CD14-positive monocyte (primary cell): ENCODE results near the gene MYL12B. TPM values are rescaled to one million over a fixed set of nuclear protein-coding genes. Genes with fewer than 3 reads are reported as not detected.

Experiments used
- DNase-seq, 3 donors: peaks; one replicate each; pipeline ENCODE4 v3.0.0-alpha.2; 2011 to 2022
- H2AFZ ChIP-seq: 2 replicates; pipeline ENCODE4 v1.6.0; 2012; ENCODE audit warnings: mild to moderate bottlenecking, low read depth, low read length, inconsistent platforms; ENCODE audit not compliant: insufficient read depth, poor library complexity, severe bottlenecking
- H3K27ac ChIP-seq, 2 donors: 1 replicate in 1 of 2; 2 replicates in 1 of 2; pipeline ENCODE4 v1.5.1; 2012 to 2013; ENCODE audit warnings: low read length in 2 of 2, control low read depth in 1 of 2, inconsistent platforms in 1 of 2, low read depth in 1 of 2, mild to moderate bottlenecking in 1 of 2
- H3K27me3 ChIP-seq, 2 donors: one replicate each; pipeline versions ENCODE4 v1.6.0 to v1.6.1; 2011 to 2013; ENCODE audit warnings: low read length in 2 of 2; ENCODE audit not compliant: control insufficient read depth in 2 of 2, insufficient read depth in 2 of 2
- H3K36me3 ChIP-seq, 2 donors: replicated peaks in 1 of 2; 1 replicate in 1 of 2; 2 replicates in 1 of 2; pipeline versions ENCODE4 v1.5.1 to v1.6.1; 2012 to 2013; ENCODE audit warnings: low read length in 2 of 2, control low read depth in 1 of 2, inconsistent platforms in 1 of 2, mild to moderate bottlenecking in 1 of 2; ENCODE audit not compliant: insufficient read depth in 2 of 2, control insufficient read depth in 1 of 2
- H3K4me1 ChIP-seq, 2 donors: 1 replicate in 1 of 2; 2 replicates in 1 of 2; pipeline versions ENCODE4 v1.5.1 to v1.6.1; 2012 to 2013; ENCODE audit warnings: low read length in 2 of 2, control low read depth in 1 of 2, inconsistent platforms in 1 of 2, mild to moderate bottlenecking in 1 of 2, moderate library complexity in 1 of 2; ENCODE audit not compliant: insufficient read depth in 2 of 2, control insufficient read depth in 1 of 2
- H3K4me2 ChIP-seq: replicated peaks from 2 replicates; pipeline ENCODE3; 2012; ENCODE audit warnings: low read length, moderate library complexity, mild to moderate bottlenecking; ENCODE audit not compliant: poor library complexity, severe bottlenecking; ENCODE audit errors: extremely low read depth
- H3K4me3 ChIP-seq, 3 experiments: fragments of 200-600 bp in 1 of 3; sonication (generic) in 1 of 3; replicated peaks in 1 of 3; 1 replicate in 2 of 3; 2 replicates in 1 of 3; pipeline ENCODE4 v1.5.1; 2011 to 2013; ENCODE audit warnings: low read length in 3 of 3, mild to moderate bottlenecking in 3 of 3, control low read depth in 2 of 3, low read depth in 2 of 3, inconsistent platforms in 1 of 3, moderate library complexity in 1 of 3
- H3K79me2 ChIP-seq: 2 replicates; pipeline ENCODE4 v1.6.0; 2012; ENCODE audit warnings: mild to moderate bottlenecking, control low read depth, inconsistent platforms, low read length, moderate library complexity; ENCODE audit not compliant: insufficient read depth
- H3K9ac ChIP-seq: 2 replicates; pipeline ENCODE4 v1.6.0; 2017; ENCODE audit warnings: low read length, mild to moderate bottlenecking; ENCODE audit not compliant: insufficient read depth, poor library complexity, severe bottlenecking
- H3K9me3 ChIP-seq, 2 donors: replicated peaks in 1 of 2; 1 replicate in 1 of 2; 2 replicates in 1 of 2; pipeline versions ENCODE4 v1.5.1 to v1.6.1; 2012 to 2013; ENCODE audit warnings: low read length in 2 of 2, control low read depth in 1 of 2; ENCODE audit not compliant: control insufficient read depth in 1 of 2, insufficient read depth in 1 of 2
- H4K20me1 ChIP-seq: 2 replicates; pipeline ENCODE4 v1.6.0; 2012; ENCODE audit warnings: mild to moderate bottlenecking, low read length, control low read depth, moderate library complexity; ENCODE audit not compliant: insufficient read depth
- H3K27ac Mint-ChIP-seq, 7 donors: one replicate each; pipeline ENCODE4 v1.8.0; 2020; ENCODE audit warnings: mild to moderate bottlenecking in 7 of 7, mixed read lengths in 7 of 7, moderate library complexity in 6 of 7, inconsistent platforms in 2 of 7
- H3K27me3 Mint-ChIP-seq, 3 donors: one replicate each; pipeline ENCODE4 v1.8.0; 2021 to 2022; ENCODE audit warnings: low read depth in 3 of 3, mild to moderate bottlenecking in 3 of 3, mixed read lengths in 3 of 3, moderate library complexity in 3 of 3, inconsistent platforms in 1 of 3
- H3K36me3 Mint-ChIP-seq, 2 donors: one replicate each; pipeline ENCODE4 v1.8.0; 2020; ENCODE audit warnings: mixed read lengths in 2 of 2, inconsistent platforms in 1 of 2, mild to moderate bottlenecking in 1 of 2
- H3K4me1 Mint-ChIP-seq: one replicate; pipeline ENCODE4 v1.8.0; 2020; ENCODE audit warnings: mild to moderate bottlenecking, mixed read lengths
- H3K4me3 Mint-ChIP-seq, 2 donors: one replicate each; pipeline ENCODE4 v1.8.0; 2020; ENCODE audit warnings: mild to moderate bottlenecking in 2 of 2, mixed read lengths in 2 of 2, moderate library complexity in 1 of 2
- H3K9me3 Mint-ChIP-seq, 7 donors: one replicate each; pipeline ENCODE4 v1.8.0; 2020 to 2022; ENCODE audit warnings: mixed read lengths in 7 of 7, mild to moderate bottlenecking in 6 of 7, moderate library complexity in 6 of 7, inconsistent platforms in 2 of 7
- WGBS: methylation state at CpG from one replicate; pipeline ENCODE4 v1.1.5; 2013; ENCODE audit warnings: missing lambda C conversion rate; ENCODE audit not compliant: insufficient coverage; 5-methylcytosine and 5-hydroxymethylcytosine counted together
- intact Hi-C, 2 donors: fragments of 100-400 bp; cut with micrococcal nuclease; formaldehyde crosslinking; loops; one replicate each; pipeline versions ENCODE4 v1.15.0 to v1.15.1; 2023
- polyA plus RNA-seq, 3 donors: library from polyadenylated mRNA; depleted of rRNA in 1 of 3; unstranded in 2 of 3; stranded (reverse) in 1 of 3; fragments of 300-500 nt in 2 of 3; fragments of >200 nt in 1 of 3; fragmentation: Illumina TruSeq in 2 of 3; gene quantifications; 1 replicate in 2 of 3; 2 replicates in 1 of 3; pipeline ENCODE4 v1.2.3, GENCODE V29; 2012 to 2021
- TF ChIP-seq, protein P1 (sequence below): fragments of 200-600 bp; IDR thresholded peaks from one replicate; pipeline ENCODE4 v1.8.0; 2022; ENCODE audit warnings: antibody characterized with exemption, mild to moderate bottlenecking

The MYL12B gene
- polyA plus RNA-seq, 3 donors, result 295 to 814 (median 727) TPM

DNA sequence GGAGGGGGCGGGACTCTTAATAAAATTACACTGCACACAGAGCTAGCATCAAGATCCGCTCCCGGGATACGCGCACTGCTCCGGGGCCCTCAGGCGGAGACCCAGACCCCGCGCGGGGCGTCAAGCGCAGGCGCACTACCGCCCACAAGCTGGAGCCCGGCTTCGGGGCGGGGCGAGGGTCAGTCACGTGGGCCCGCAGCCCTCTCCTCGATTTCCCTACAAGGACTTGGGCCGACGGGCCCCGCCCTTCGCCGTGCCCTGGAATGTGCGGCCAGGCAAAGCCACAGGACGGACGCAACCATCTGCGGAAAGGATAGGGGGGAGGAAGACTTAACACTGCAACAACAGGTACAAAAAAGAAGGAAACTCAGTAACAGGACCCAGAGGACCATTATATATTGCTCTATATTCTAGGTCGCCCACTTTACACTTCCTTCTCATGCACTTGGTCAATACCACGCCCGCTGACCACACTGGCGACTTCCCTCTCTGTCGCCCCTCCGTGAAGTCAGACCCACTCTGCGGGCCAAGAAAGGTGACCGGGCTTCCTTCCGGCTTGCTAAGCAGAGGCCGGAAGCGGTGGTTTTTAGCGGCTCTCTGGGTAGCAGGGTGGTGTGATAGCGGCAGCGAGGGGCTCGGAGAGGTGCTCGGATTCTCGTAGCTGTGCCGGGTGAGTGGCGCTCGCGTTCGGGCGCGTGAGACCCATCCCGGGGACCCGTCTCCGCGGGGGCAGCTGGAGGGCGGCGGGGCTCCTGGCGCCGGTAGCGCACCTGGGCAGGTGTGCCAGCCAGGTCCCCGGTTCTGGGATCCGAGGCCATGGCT lies 14.5 kb upstream of the MYL12B start, which contains the start of gene MYL12A:
TSS of gene MYL12A (plus strand) at position 562 of the 822 bp plus-strand sequence. CDS start 5,447 bp downstream, outside the sequence.
- intact Hi-C loops, result loop anchor here (2.0 to 10.0 kb wide), 7 partner anchors 13 to 605 kb away; partner anchors contain the start of gene LPIN2 (in 1 of the 2)
- Mint-ChIP-seq H3K27me3 (no peaks in the 10 kb centered on the region), H3K36me3 (peaks cover 3 to 14% of the 10 kb centered on the region in 2 donors), H3K27ac (peak within 1 kb of the TSS; percentile 90 to 98 (median 97)), H3K4me1 (peaks cover 48% of the 10 kb centered on the region), H3K9me3 (peaks cover 0 to 2% (median under 1%) of the 10 kb centered on the region in 7 donors), H3K4me3 (peak within 1 kb of the TSS; percentile 89 to 93)
- H3K36me3 ChIP-seq, result peaks cover 3 to 5% of the 10 kb centered on the region in 2 donors
- 0% methylated on average over 53 of the region's 65 CpGs for WGBS
- H3K27me3 ChIP-seq, result no peaks in the 10 kb centered on the region
- H3K9me3 ChIP-seq, result no peaks in the 10 kb centered on the region
- peak within 1 kb of the TSS; percentile 64 to 96 (median 93) for H3K4me3 ChIP-seq
- H4K20me1 ChIP-seq, result peaks cover 43% of the 10 kb centered on the region
- H3K4me2 ChIP-seq, result peak within 1 kb of the TSS; percentile 90
- TF ChIP-seq, protein P1, sequence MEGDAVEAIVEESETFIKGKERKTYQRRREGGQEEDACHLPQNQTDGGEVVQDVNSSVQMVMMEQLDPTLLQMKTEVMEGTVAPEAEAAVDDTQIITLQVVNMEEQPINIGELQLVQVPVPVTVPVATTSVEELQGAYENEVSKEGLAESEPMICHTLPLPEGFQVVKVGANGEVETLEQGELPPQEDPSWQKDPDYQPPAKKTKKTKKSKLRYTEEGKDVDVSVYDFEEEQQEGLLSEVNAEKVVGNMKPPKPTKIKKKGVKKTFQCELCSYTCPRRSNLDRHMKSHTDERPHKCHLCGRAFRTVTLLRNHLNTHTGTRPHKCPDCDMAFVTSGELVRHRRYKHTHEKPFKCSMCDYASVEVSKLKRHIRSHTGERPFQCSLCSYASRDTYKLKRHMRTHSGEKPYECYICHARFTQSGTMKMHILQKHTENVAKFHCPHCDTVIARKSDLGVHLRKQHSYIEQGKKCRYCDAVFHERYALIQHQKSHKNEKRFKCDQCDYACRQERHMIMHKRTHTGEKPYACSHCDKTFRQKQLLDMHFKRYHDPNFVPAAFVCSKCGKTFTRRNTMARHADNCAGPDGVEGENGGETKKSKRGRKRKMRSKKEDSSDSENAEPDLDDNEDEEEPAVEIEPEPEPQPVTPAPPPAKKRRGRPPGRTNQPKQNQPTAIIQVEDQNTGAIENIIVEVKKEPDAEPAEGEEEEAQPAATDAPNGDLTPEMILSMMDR, result no peak
- peaks cover 41 to 59% of the 10 kb centered on the region in 2 donors for H3K4me1 ChIP-seq
- H3K27ac ChIP-seq, result peak within 1 kb of the TSS; percentile 95 to 96
- peak within 1 kb of the TSS; percentile 81 for H2AFZ ChIP-seq
- DNase-seq, result peak; percentile 96 to 97 (median 96)
- H3K9ac ChIP-seq, result peak within 1 kb of the TSS; percentile 87
- peaks cover 61% of the 10 kb centered on the region for H3K79me2 ChIP-seq

DNA sequence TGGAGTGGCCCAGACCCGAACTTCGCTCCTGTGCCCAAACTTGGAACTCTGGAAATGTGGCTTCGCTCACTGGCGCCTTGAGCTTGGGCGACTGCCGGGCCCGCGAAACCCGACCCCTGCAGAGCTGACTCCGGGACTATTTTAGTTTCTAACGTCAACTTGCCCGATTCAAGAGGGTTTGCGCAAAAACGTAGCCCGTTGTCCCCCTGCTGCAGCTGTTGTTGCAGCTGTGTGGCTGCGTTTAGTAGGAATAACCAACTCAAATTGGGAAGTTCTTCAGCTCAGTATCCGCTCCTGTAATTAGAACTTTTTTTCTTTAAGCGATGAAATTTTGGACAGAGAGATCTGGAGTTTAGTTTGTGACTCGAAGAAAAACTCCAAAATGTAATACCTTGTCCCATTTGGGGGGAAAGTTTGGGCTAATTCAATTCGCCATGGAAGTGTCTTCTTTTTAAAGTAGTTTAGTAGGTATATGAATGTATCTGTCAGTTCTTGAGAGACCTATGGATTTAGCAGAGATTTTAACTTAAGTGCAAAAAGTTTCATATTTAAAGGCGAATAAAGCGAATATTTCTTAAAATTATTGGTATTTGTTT lies 13.8 kb upstream of the MYL12B start:
- Histone ChIP-seq H3K4me2 (peak overlapping the region; percentile 90), H3K79me2 (peaks cover 68% of the 10 kb centered on the region)
- intact Hi-C loops, result loop anchor here (5.0 to 10.0 kb wide), 5 partner anchors 71 to 606 kb away; partner anchors contain the start of gene LPIN2 (in 1 of the 2)

More for the DNA sequence above, 13.8 kb upstream of the MYL12B start:
- Histone ChIP-seq H3K4me3 (peak overlapping the region; percentile 64 to 96 (median 93)), H3K9ac (peak overlapping the region; percentile 87), H4K20me1 (peaks cover 50% of the 10 kb centered on the region), H2AFZ (peak overlapping the region; percentile 81), H3K4me1 (peaks cover 41 to 59% of the 10 kb centered on the region in 2 donors), H3K36me3 (peaks cover 9 to 11% of the 10 kb centered on the region in 2 donors), H3K27ac (peak overlapping the region; percentile 95 to 96), H3K9me3 (no peaks in the 10 kb centered on the region), H3K27me3 (no peaks in the 10 kb centered on the region)
- Mint-ChIP-seq H3K27ac (peak overlapping the region; percentile 90 to 98 (median 97)), H3K4me3 (peak overlapping the region; percentile 89 to 93), H3K36me3 (peaks cover 7 to 17% of the 10 kb centered on the region in 2 donors), H3K27me3 (no peaks in the 10 kb centered on the region), H3K9me3 (peaks cover 0 to 2% (median 0%) of the 10 kb centered on the region in 7 donors), H3K4me1 (peaks cover 55% of the 10 kb centered on the region)
- WGBS, result 0% methylated on average over 19 of the region's 22 CpGs
- TF ChIP-seq, protein P1, result no peak
- DNase-seq, result peak in 2 of 3 donors; percentile 45 to 62
